Adipose tissue (tissue), 3 donors: ENCODE data around the gene S100A9. TPM values are rescaled to one million over a fixed set of nuclear protein-coding genes. Genes with fewer than 3 reads are reported as not detected.
"Not testable (repeated sequence)": the region's sequence is repeated elsewhere in the genome, so short reads cannot be mapped to it uniquely, and the experiment has no call there.

Source experiments
- H3K27ac ChIP-seq: one replicate; pipeline ENCODE4 v1.5.1; 2013; ENCODE audit warnings: low read depth, low read length
- WGBS, 3 donors: extraction: QIAGEN DNeasy Blood & Tissue Kit; methylation state at CpG; one replicate each; pipeline ENCODE4 v1.1.7; 2013; 5-methylcytosine and 5-hydroxymethylcytosine counted together
- polyA plus RNA-seq, 3 donors: library from polyadenylated mRNA; stranded (reverse); fragments of 200-250 nt; gene quantifications; one replicate each; pipeline ENCODE4 v1.2.3, GENCODE V29; 2013
- donor health status: healthy with polysubstance abuse.
- donor health status: Bipolar disorder and iron deficiency.
- donor health status: healthy.

Gene S100A9
- polyA plus RNA-seq, 3 donors = 139 to 5,641 (median 2,681) TPM

- no peak overlapping the region for H3K27ac ChIP-seq
- WGBS, 3 donors = 66 to 83% (median 82%) methylated on average over 6 of the region's 6 CpGs
Measured at GRCh38 chr1:153396461-153396860, 38.8 kb downstream of the S100A9 start.

GRCh38 chr1:153397051-153397923, 39.6 kb downstream of the S100A9 start:
- WGBS, 3 donors = 67 to 82% (median 79%) methylated on average over 19 of the region's 19 CpGs
- no peak overlapping the region for H3K27ac ChIP-seq

- no peak overlapping the region for H3K27ac ChIP-seq
- 68 to 82% (median 77%) methylated on average over 6 of the region's 6 CpGs for WGBS, 3 donors
Measured at GRCh38 chr1:153397924-153398651, 40.4 kb downstream of the S100A9 start.

GRCh38 chr1:153399401-153400055, 41.9 kb downstream of the S100A9 start:
- H3K27ac ChIP-seq = no peak overlapping the region
- WGBS, 3 donors = 73 to 90% (median 86%) methylated on average over 5 to 7 of the region's 7 CpGs

GRCh38 chr1:153400244-153400643, 42.6 kb downstream of the S100A9 start:
- 60 to 75% (median 70%) methylated on average over 5 of the region's 5 CpGs for WGBS, 3 donors
- no peak overlapping the region for H3K27ac ChIP-seq

- 76 to 93% (median 91%) methylated on average over 9 of the region's 9 CpGs for WGBS, 3 donors
- no peak overlapping the region for H3K27ac ChIP-seq
Measured at GRCh38 chr1:153401461-153401860, 43.8 kb downstream of the S100A9 start.

- WGBS, 3 donors = 55 to 66% (median 60%) methylated on average over 2 of the region's 2 CpGs
- no peak overlapping the region for H3K27ac ChIP-seq
Measured at GRCh38 chr1:153402226-153402625, 44.6 kb downstream of the S100A9 start.

- 67 to 70% (median 68%) methylated on average over 11 of the region's 11 CpGs for WGBS, 3 donors
- H3K27ac ChIP-seq = no peak overlapping the region
Measured at GRCh38 chr1:153403421-153404085, 45.9 kb downstream of the S100A9 start.

- no peak overlapping the region for H3K27ac ChIP-seq
- WGBS, 3 donors = 70 to 85% (median 74%) methylated on average over 7 of the region's 7 CpGs
Measured at GRCh38 chr1:153404086-153404635, 46.5 kb downstream of the S100A9 start.

- H3K27ac ChIP-seq = no peak overlapping the region
- WGBS, 3 donors = 33 to 39% (median 39%) methylated on average over 15 of the region's 15 CpGs
Measured at GRCh38 chr1:153404768-153405167, 47.1 kb downstream of the S100A9 start.

GRCh38 chr1:153405825-153406599, 48.4 kb downstream of the S100A9 start:
- WGBS, 3 donors = 58 to 88% (median 85%) methylated on average over 6 of the region's 6 CpGs
- not testable (repeated sequence) for H3K27ac ChIP-seq

- H3K27ac ChIP-seq = not testable (repeated sequence)
- WGBS, 3 donors = 57 to 69% (median 62%) methylated on average over 11 of the region's 11 CpGs
Measured at GRCh38 chr1:153407274-153407673, 49.6 kb downstream of the S100A9 start.

Other genes starting within 250 kb of the S100A9 start
- 1 to 10 TPM in 1 of 3 donors, under 1 TPM in 1, not detected in 1; 0.90 to 1.1 TPM for gene SPRR2F, start 244.3 kb upstream of the S100A9 start, polyA plus RNA-seq
- not detected for gene SPRR2G, start 207.0 kb upstream of the S100A9 start, polyA plus RNA-seq
- not detected for gene LELP1, start 154.4 kb upstream of the S100A9 start, polyA plus RNA-seq
- 1 to 10 TPM in 1 of 3 donors, not detected in 2; 1.0 TPM for gene PRR9, start 140.3 kb upstream of the S100A9 start, polyA plus RNA-seq
- gene LORICRIN, start 98.2 kb upstream of the S100A9 start, polyA plus RNA-seq = not detected
- not detected for gene PGLYRP3, start 44.9 kb upstream of the S100A9 start, polyA plus RNA-seq
- not detected for gene PGLYRP4, start 9.0 kb upstream of the S100A9 start, polyA plus RNA-seq
- gene S100A12, start 17.8 kb downstream of the S100A9 start, polyA plus RNA-seq = 100 to 1,000 TPM in 2 of 3 donors, 1 to 10 TPM in 1; 6.1 to 551 (median 150) TPM
- gene S100A8, start 33.2 kb downstream of the S100A9 start, polyA plus RNA-seq = 1,000 to 10,000 TPM in 2 of 3 donors, 10 to 100 TPM in 1; 51.8 to 2,570 (median 1,218) TPM
- gene S100A7A, start 58.7 kb downstream of the S100A9 start, polyA plus RNA-seq = not detected
- gene S100A7, start 102.8 kb downstream of the S100A9 start, polyA plus RNA-seq = under 1 TPM in 1 of 3 donors, not detected in 2; 0.76 TPM
- gene S100A6, start 178.1 kb downstream of the S100A9 start, polyA plus RNA-seq = 1,000 to 10,000 TPM in 2 of 3 donors, 100 to 1,000 TPM in 1; 125 to 3,055 (median 1,599) TPM
- under 1 TPM in 1 of 3 donors, not detected in 2; 0.90 TPM for gene S100A5, start 183.1 kb downstream of the S100A9 start, polyA plus RNA-seq
- 1,000 to 10,000 TPM in 1 of 3 donors, 100 to 1,000 TPM in 1, 10 to 100 TPM in 1; 46.0 to 3,087 (median 447) TPM for gene S100A4, start 188.0 kb downstream of the S100A9 start, polyA plus RNA-seq
- gene S100A3, start 191.4 kb downstream of the S100A9 start, polyA plus RNA-seq = 1 to 10 TPM in 2 of 3 donors, under 1 TPM in 1; 0.37 to 7.2 (median 7.0) TPM
- 1 to 10 TPM in 2 of 3 donors, under 1 TPM in 1; 0.52 to 4.4 (median 2.1) TPM for gene S100A2, start 208.0 kb downstream of the S100A9 start, polyA plus RNA-seq